Epithelial cell of umbilical artery (primary cell): ENCODE measurements around the gene KHDC4. TPM values are rescaled to one million over a fixed set of nuclear protein-coding genes. Genes with fewer than 3 reads are reported as not detected.

Experiments used
- total RNA-seq: library from RNA; depleted of rRNA; stranded (reverse); fragments of >200 nt; gene quantifications from 2 replicates; pipeline ENCODE4 v1.2.3, GENCODE V29; 2014

Gene KHDC4
- 25.3 and 33.0 TPM in 2 replicates for total RNA-seq

DNA sequence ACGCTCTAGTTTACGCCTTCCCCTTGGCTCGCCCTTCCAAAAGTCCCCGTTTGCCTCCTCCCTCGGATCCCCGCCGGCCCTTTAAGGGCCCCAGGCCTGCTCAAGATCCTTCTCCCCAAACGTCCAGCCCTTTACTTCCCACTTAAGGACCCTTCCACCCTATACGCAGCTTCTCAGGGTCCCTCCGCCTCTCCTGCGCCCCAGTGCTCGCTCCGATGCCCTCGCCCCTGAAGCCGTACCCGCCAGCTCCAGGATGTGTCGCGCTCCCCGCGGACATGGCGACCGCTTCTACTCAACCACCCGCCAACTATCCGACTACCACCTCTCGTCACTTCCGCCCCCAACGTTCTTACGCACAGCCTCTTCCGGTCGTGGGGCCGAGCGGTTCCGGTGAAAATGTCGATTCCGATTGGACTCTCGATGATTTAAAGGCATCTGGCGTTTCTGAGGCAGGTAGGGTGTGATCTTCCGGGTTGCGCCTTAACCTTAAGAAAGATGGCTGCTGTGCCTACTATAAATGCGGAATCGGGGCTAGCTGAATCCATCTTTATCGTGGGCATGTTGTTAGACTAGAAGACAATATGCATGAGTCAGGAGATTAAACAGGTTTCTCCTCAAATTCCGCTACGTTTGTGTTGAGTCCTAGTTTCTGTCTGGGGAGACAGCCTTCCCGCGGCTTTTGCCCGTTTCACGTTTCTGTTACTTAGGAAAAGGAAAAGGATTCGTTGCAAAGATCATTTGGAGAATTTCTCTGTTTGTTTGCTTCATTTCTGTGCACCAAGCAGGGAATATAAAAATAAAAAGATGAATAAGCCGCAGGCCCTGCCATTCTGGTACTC, at the start of gene KHDC4:
Gene KHDC4, minus strand, starts transcription at position 317 of the 839 bp plus-strand sequence. Its CDS starts 40 bp downstream, at position 277.

DNA sequence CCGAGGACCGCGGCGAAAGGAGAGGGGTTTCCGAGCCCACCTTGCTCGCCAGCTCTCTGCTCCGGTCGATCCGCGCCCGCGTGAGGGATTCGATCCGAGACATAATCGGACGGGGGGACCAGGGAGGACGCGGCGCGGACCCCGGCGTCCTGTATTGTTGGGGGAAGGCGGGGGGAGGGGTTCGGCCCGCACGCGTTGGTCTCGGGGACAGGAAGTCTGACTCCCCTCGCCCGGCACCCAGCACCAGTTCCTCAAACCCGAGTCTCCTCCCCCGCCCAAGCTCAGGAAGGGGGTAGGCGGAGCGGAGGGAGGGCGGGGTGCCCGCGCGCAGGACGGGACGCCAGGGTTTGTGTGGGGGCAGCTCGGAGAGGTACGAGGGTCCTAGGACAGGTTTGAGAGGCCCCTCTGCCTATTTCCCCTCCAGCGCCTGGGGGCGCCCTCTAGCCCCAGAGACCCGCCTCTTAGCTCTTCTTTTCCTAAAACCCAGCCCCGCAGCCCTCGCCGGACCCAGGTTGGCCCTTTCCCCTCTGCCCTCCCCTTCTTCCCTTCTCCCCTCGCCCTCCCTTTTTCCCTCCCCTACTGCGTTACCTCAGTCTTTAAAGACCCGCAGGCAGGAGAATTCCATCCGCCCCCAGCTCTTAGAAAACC, 44.2 kb upstream of the KHDC4 start, which contains the start of gene ARHGEF2:
Gene ARHGEF2, minus strand, starts transcription at position 223 of the 648 bp plus-strand sequence. Its CDS starts 120 bp downstream, at position 103.

DNA sequence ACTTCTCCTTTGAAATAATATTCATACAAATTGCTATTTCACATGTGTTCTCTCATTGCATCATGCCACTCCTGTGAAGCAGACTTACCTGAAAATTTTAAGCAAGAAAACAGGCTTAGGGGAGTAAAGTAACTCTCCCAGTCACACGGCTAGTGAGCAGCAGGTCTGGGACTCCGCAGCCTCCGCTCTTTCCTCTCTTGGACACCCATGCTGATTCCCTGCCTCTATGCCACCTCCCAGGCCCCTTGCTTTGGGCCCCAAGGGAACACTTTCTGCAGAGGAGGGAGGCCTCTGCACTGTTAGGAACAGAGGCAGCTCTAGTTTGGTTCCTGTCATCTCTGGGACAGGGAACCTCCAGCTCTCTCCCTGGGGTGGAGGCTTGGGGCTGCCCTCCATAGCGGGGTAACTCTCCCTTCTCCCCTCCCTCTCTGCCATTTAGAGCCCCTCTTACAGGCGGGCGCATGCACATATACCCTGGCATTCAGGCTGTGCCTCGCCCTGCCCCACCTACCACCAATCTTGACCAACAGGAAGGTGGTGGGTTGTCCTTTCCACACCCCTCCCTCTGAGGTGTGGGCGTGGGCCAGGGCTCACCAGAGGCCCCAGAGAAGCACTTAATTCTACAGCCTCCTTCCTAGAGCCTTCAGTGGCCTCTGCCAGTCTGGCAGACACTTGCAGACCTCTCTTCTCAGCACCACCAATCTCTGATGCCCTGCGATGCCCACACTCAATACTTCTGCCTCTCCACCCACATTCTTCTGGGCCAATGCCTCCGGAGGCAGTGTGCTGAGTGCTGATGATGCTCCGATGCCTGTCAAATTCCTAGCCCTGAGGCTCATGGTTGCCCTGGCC, 7.0 kb upstream of the KHDC4 start, which contains the start of gene RXFP4:
Gene RXFP4, plus strand, starts transcription at position 646 of the 852 bp plus-strand sequence. Its CDS starts 72 bp downstream, at position 718.

DNA sequence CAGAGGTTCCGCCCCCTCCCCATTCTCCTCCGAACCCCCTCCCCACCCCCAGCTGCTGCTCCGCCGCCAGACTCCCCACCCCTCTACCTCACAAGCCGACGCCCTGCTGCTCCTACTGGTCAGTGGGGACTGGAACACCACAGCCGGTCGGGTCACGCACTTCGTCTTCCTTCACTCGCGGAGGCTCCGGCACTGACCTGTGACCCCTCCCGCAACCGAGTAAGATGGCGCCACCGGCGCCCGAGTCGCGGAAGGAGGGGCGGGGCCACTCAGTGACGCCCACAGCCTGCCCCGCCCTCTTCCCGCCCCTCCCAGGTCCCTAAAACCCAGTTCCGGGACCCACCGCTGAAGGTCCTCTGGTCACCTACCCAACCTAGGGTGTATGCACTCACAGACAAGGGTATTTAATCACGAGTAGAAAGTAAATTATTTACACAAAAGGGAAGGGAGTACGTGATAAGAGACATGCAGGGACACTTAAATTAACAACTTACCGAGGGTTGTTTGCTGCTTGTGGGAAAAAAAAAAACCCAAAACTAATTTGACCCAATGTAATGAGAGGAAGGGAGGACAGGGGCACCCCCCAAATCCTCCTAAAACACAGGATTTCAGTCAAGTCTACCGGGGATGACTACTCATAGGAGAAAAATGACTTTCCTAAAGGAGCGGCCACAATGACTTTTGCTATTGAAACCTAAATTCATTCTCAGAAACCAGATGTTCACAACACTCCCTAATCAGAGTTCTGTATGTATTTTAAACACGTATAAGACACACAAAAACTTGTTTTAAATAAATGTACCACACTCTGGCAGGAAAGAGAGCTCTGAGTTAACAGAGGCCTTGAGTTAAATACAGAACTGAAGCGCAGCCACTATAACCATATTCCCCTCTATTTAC, 22.8 kb downstream of the KHDC4 start, which contains the start of gene RIT1:
Gene RIT1, minus strand, starts transcription at position 194 of the 900 bp plus-strand sequence. CDS start 588 bp downstream, outside the sequence.

Other genes starting within 250 kb of the KHDC4 start
- gene YY1AP1, start 245.6 kb downstream of the KHDC4 start, total RNA-seq: 26.0 and 52.0 TPM in 2 replicates
- gene DAP3, start 245.3 kb downstream of the KHDC4 start, total RNA-seq: 66.9 and 78.9 TPM in 2 replicates
- gene GON4L, start 77.2 kb downstream of the KHDC4 start, total RNA-seq: 20.5 and 30.5 TPM in 2 replicates
- 29.9 and 41.5 TPM in 2 replicates for gene SYT11, start 74.8 kb downstream of the KHDC4 start, total RNA-seq
- gene RIT1, start 23.1 kb downstream of the KHDC4 start, total RNA-seq: 47.4 and 50.6 TPM in 2 replicates
- not detected in 2 replicates for gene RXFP4, start 7.2 kb upstream of the KHDC4 start, total RNA-seq
- 46.4 and 86.9 TPM in 2 replicates for gene ARHGEF2, start 44.1 kb upstream of the KHDC4 start, total RNA-seq
- gene SSR2, start 86.5 kb upstream of the KHDC4 start, total RNA-seq: 414 and 943 TPM in 2 replicates
- gene UBQLN4, start 119.4 kb upstream of the KHDC4 start, total RNA-seq: 13.0 and 15.3 TPM in 2 replicates
- 60.0 and 82.2 TPM in 2 replicates for gene LAMTOR2, start 120.4 kb upstream of the KHDC4 start, total RNA-seq
- gene RAB25, start 126.7 kb upstream of the KHDC4 start, total RNA-seq: not detected in 2 replicates
- gene MEX3A, start 148.1 kb upstream of the KHDC4 start, total RNA-seq: 4.7 and 5.8 TPM in 2 replicates
- gene LMNA, start 180.3 kb upstream of the KHDC4 start, total RNA-seq: 758 and 890 TPM in 2 replicates
- gene SEMA4A, start 219.2 kb upstream of the KHDC4 start, total RNA-seq: 0.65 and 1.8 TPM in 2 replicates